ENCODE measurements around the gene H1-8.

GRCh38 chr3:129576514-129577352 is 33.8 kb downstream of the H1-8 start:
- TF ChIP-seq, protein P1, sequence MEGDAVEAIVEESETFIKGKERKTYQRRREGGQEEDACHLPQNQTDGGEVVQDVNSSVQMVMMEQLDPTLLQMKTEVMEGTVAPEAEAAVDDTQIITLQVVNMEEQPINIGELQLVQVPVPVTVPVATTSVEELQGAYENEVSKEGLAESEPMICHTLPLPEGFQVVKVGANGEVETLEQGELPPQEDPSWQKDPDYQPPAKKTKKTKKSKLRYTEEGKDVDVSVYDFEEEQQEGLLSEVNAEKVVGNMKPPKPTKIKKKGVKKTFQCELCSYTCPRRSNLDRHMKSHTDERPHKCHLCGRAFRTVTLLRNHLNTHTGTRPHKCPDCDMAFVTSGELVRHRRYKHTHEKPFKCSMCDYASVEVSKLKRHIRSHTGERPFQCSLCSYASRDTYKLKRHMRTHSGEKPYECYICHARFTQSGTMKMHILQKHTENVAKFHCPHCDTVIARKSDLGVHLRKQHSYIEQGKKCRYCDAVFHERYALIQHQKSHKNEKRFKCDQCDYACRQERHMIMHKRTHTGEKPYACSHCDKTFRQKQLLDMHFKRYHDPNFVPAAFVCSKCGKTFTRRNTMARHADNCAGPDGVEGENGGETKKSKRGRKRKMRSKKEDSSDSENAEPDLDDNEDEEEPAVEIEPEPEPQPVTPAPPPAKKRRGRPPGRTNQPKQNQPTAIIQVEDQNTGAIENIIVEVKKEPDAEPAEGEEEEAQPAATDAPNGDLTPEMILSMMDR (IDR thresholded peaks at IDR 0.05) = no peak
- TF ChIP-seq POLR2A (IDR thresholded peaks at IDR 0.05) (no peak), POLR2AphosphoS5 (IDR thresholded peaks at IDR 0.05) (peak in 2 of 3 donors; percentile 44 to 65), EP300 (IDR thresholded peaks at IDR 0.05) (no peak)
